H9 (cell line): ENCODE results near the gene ACADS. TPM values are rescaled to one million over a fixed set of nuclear protein-coding genes. Genes with fewer than 3 reads are reported as not detected.

Experiments used
- DNase-seq: peaks from one replicate; pipeline ENCODE4 v3.0.0-alpha.2; 2017
- H2AFZ ChIP-seq: one replicate; pipeline ENCODE4 v1.6.1; 2013; ENCODE audit warnings: mild to moderate bottlenecking, low read length, control low read depth, moderate library complexity
- H2AK5ac ChIP-seq: 2 replicates; pipeline ENCODE4 v1.6.1; 2013; ENCODE audit warnings: low read length, control low read depth, mixed read lengths; ENCODE audit not compliant: insufficient read length
- H2BK120ac ChIP-seq: one replicate; pipeline ENCODE4 v1.6.1; 2013; ENCODE audit warnings: low read depth, mild to moderate bottlenecking, low read length, control low read depth, inconsistent platforms; ENCODE audit not compliant: poor library complexity, severe bottlenecking
- H2BK12ac ChIP-seq: 2 replicates; pipeline ENCODE4 v1.6.1; 2013; ENCODE audit warnings: low read length, control low read depth, mixed read lengths, low read depth; ENCODE audit not compliant: insufficient read length
- H2BK15ac ChIP-seq: 2 replicates; pipeline ENCODE4 v1.6.1; 2013; ENCODE audit warnings: low read depth, low read length, control low read depth
- H2BK20ac ChIP-seq: one replicate; pipeline ENCODE4 v1.6.1; 2013; ENCODE audit warnings: low read depth, mild to moderate bottlenecking, low read length, control low read depth, inconsistent platforms; ENCODE audit not compliant: poor library complexity, severe bottlenecking
- H2BK5ac ChIP-seq: 2 replicates; pipeline ENCODE4 v1.6.1; 2013; ENCODE audit warnings: low read length, control low read depth, mixed read lengths; ENCODE audit not compliant: insufficient read length
- H3K14ac ChIP-seq: 2 replicates; pipeline ENCODE4 v1.6.1; 2013; ENCODE audit warnings: low read length, control low read depth; ENCODE audit not compliant: insufficient read depth
- H3K18ac ChIP-seq: 2 replicates; pipeline ENCODE4 v1.6.1; 2013; ENCODE audit warnings: low read depth, mild to moderate bottlenecking, mixed read lengths, low read length, control low read depth; ENCODE audit not compliant: insufficient read length
- H3K23ac ChIP-seq: 2 replicates; pipeline ENCODE4 v1.6.1; 2013; ENCODE audit warnings: low read length, control low read depth, mixed read lengths, low read depth; ENCODE audit not compliant: insufficient read length
- H3K23me2 ChIP-seq: 2 replicates; pipeline ENCODE4 v1.6.1; 2013; ENCODE audit warnings: low read depth, mild to moderate bottlenecking, mixed read lengths, low read length, control low read depth; ENCODE audit not compliant: insufficient read length, poor library complexity, severe bottlenecking
- H3K27ac ChIP-seq: 2 replicates; pipeline ENCODE4 v1.5.1; 2013; ENCODE audit warnings: low read length, control low read depth, mixed read lengths, low read depth; ENCODE audit not compliant: insufficient read length
- H3K27me3 ChIP-seq: 2 replicates; pipeline ENCODE4 v1.6.1; 2013; ENCODE audit warnings: low read length, control low read depth, inconsistent platforms; ENCODE audit not compliant: insufficient read depth
- H3K4ac ChIP-seq: 2 replicates; pipeline ENCODE4 v1.6.1; 2013; ENCODE audit warnings: low read depth, mild to moderate bottlenecking, control low read depth, inconsistent platforms, low read length, moderate library complexity
- H3K4me1 ChIP-seq: 2 replicates; pipeline ENCODE4 v1.6.1; 2013; ENCODE audit warnings: low read length, control low read depth, inconsistent platforms; ENCODE audit not compliant: insufficient read depth
- H3K4me2 ChIP-seq: 2 replicates; pipeline ENCODE4 v1.6.1; 2013; ENCODE audit warnings: low read length, control low read depth, mixed read lengths; ENCODE audit not compliant: insufficient read length, insufficient read depth
- H3K56ac ChIP-seq: 2 replicates; pipeline ENCODE4 v1.6.1; 2013; ENCODE audit warnings: low read depth, mild to moderate bottlenecking, mixed read lengths, low read length, control low read depth; ENCODE audit not compliant: insufficient read length
- H3K79me1 ChIP-seq: 2 replicates; pipeline ENCODE4 v1.6.1; 2013; ENCODE audit warnings: low read depth, mild to moderate bottlenecking, moderate library complexity, low read length, control low read depth, inconsistent platforms; ENCODE audit not compliant: insufficient read depth, poor library complexity, severe bottlenecking
- H3K79me2 ChIP-seq: 2 replicates; pipeline ENCODE4 v1.6.1; 2013; ENCODE audit warnings: low read length, control low read depth, inconsistent platforms; ENCODE audit not compliant: insufficient read depth
- H3K9ac ChIP-seq: 2 replicates; pipeline ENCODE4 v1.6.1; 2013; ENCODE audit warnings: low read length, control low read depth, mixed read lengths; ENCODE audit not compliant: insufficient read length; ENCODE audit errors: extremely low read depth
- H3K9me3 ChIP-seq: one replicate; pipeline ENCODE4 v1.6.1; 2013; ENCODE audit warnings: low read depth, low read length, inconsistent platforms; ENCODE audit not compliant: control insufficient read depth
- H3T11ph ChIP-seq: one replicate; pipeline ENCODE4 v1.6.1; 2013; ENCODE audit warnings: mild to moderate bottlenecking, low read length, control low read depth, inconsistent platforms
- H4K20me1 ChIP-seq: one replicate; pipeline ENCODE4 v1.6.1; 2013; ENCODE audit not compliant: control insufficient read depth, insufficient read length, insufficient read depth
- H4K5ac ChIP-seq: 2 replicates; pipeline ENCODE4 v1.6.1; 2013; ENCODE audit warnings: low read depth, mild to moderate bottlenecking, mixed read lengths, low read length, control low read depth; ENCODE audit not compliant: insufficient read length
- H4K8ac ChIP-seq: replicated peaks from 2 replicates; pipeline ENCODE4 v1.6.1; 2013; ENCODE audit warnings: low read length, control low read depth, mixed read lengths, low read depth; ENCODE audit not compliant: insufficient read length
- H4K91ac ChIP-seq: 2 replicates; pipeline ENCODE4 v1.6.1; 2013; ENCODE audit warnings: low read depth, mild to moderate bottlenecking, moderate library complexity, mixed read lengths, low read length, control low read depth; ENCODE audit not compliant: insufficient read length
- H3K27ac Mint-ChIP-seq, 3 experiments: 2 replicates in 2 of 3; 3 replicates in 1 of 3; pipeline ENCODE4 v1.8.0; 2020 to 2021; ENCODE audit warnings: mixed read lengths in 3 of 3, mild to moderate bottlenecking in 1 of 3, moderate library complexity in 1 of 3
- H3K27me3 Mint-ChIP-seq: 2 replicates; pipeline ENCODE4 v1.8.0; 2021; ENCODE audit warnings: low read depth, mild to moderate bottlenecking, moderate library complexity, mixed read lengths
- H3K36me3 Mint-ChIP-seq, 3 experiments: 2 replicates in 2 of 3; 3 replicates in 1 of 3; pipeline ENCODE4 v1.8.0; 2020 to 2021; ENCODE audit warnings: low read depth in 3 of 3, mixed read lengths in 3 of 3; ENCODE audit not compliant: insufficient read depth in 1 of 3
- H3K4me1 Mint-ChIP-seq, 2 experiments: 2 replicates each; pipeline ENCODE4 v1.8.0; 2020; ENCODE audit warnings: mixed read lengths in 2 of 2
- H3K4me3 Mint-ChIP-seq, 2 experiments: 2 replicates in 1 of 2; 3 replicates in 1 of 2; pipeline ENCODE4 v1.8.0; 2020 to 2021; ENCODE audit warnings: mild to moderate bottlenecking in 2 of 2, mixed read lengths in 2 of 2, moderate library complexity in 1 of 2
- H3K9me3 Mint-ChIP-seq, 2 experiments: 2 replicates in 1 of 2; 3 replicates in 1 of 2; pipeline ENCODE4 v1.8.0; 2020; ENCODE audit warnings: mild to moderate bottlenecking in 2 of 2, mixed read lengths in 2 of 2, moderate library complexity in 1 of 2
- CTCF ChIP-seq: fragments of 200-600 bp; sonication (generic); conservative IDR thresholded peaks from 3 replicates; pipeline ENCODE4 v1.8.0; 2021; ENCODE audit warnings: antibody characterized with exemption, mild to moderate bottlenecking
- WGBS: extraction: QIAGEN DNeasy Blood & Tissue Kit; methylation state at CpG from one replicate; pipeline ENCODE4 v1.1.7; 2013; ENCODE audit warnings: missing lambda C conversion rate, low lambda C conversion rate, mixed read lengths; ENCODE audit not compliant: insufficient read length; ENCODE audit errors: extremely low coverage; 5-methylcytosine and 5-hydroxymethylcytosine counted together
- total RNA-seq: library from RNA; stranded (reverse); gene quantifications from 2 replicates; pipeline ENCODE4 v1.2.1, GENCODE V29; 2021

ACADS gene
- total RNA-seq, 1 experiment from 2014 or later = 8.3 TPM

- no peak for TF ChIP-seq CTCF
- Histone ChIP-seq H2BK120ac (no peak overlapping the region), H2BK15ac (no peak overlapping the region), H3K4ac (no peak overlapping the region), H3K23ac (no peak overlapping the region), H4K5ac (no peak overlapping the region), H4K8ac (no peak overlapping the region), H3T11ph (no peak overlapping the region), H3K9me3 (no peaks in the 10 kb centered on the region), H2BK5ac (no peak overlapping the region), H2BK20ac (no peak overlapping the region), H4K91ac (no peak overlapping the region), H3K27me3 (no peaks in the 10 kb centered on the region), H2BK12ac (no peak overlapping the region), H3K56ac (no peak overlapping the region), H3K4me2 (no peak overlapping the region), H2AFZ (no peak overlapping the region), H3K79me2 (no peaks in the 10 kb centered on the region), H3K4me1 (no peaks in the 10 kb centered on the region), H3K79me1 (no peaks in the 10 kb centered on the region), H4K20me1 (no peaks in the 10 kb centered on the region), H3K9ac (no peak overlapping the region), H2AK5ac (no peak overlapping the region), H3K27ac (no peak overlapping the region), H3K14ac (no peak overlapping the region), H3K18ac (no peak overlapping the region), H3K23me2 (no peaks in the 10 kb centered on the region)
- Mint-ChIP-seq H3K27ac (no peak overlapping the region; a peak in 1 of 7 replicates), H3K4me3 (no peak overlapping the region), H3K9me3 (no peaks in the 10 kb centered on the region), H3K36me3 (peaks cover 51 to 94% (median 89%) of the 10 kb centered on the region in 3 experiments), H3K27me3 (no peaks in the 10 kb centered on the region), H3K4me1 (0 out of 4 replicates have a peak, but pooled peaks cover 0 to 2% of the 10 kb centered on the region in 2 experiments)
- no peak for DNase-seq
- no CpG with 5 or more reads among the region's 9 CpGs for WGBS
These were observed 7.6 kb upstream of the ACADS start for GRCh38 chr12:120718055-120718454.
